C4-2B (cell line): ENCODE results near the gene EPHB3.

Experiments used
- H3K27ac ChIP-seq: fragments of 450-650 bp; 2 replicates; pipeline ENCODE4 v1.5.1; 2017
- ZFX ChIP-seq: fragments of 450-650 bp; IDR thresholded peaks from 2 replicates; pipeline ENCODE4 v1.6.1; 2017
- TF ChIP-seq, protein P1 (sequence below): fragments of 450-650 bp; conservative IDR thresholded peaks from 2 replicates; pipeline ENCODE4 v1.5.1; 2017; ENCODE audit warnings: mild to moderate bottlenecking

EPHB3 gene

DNA sequence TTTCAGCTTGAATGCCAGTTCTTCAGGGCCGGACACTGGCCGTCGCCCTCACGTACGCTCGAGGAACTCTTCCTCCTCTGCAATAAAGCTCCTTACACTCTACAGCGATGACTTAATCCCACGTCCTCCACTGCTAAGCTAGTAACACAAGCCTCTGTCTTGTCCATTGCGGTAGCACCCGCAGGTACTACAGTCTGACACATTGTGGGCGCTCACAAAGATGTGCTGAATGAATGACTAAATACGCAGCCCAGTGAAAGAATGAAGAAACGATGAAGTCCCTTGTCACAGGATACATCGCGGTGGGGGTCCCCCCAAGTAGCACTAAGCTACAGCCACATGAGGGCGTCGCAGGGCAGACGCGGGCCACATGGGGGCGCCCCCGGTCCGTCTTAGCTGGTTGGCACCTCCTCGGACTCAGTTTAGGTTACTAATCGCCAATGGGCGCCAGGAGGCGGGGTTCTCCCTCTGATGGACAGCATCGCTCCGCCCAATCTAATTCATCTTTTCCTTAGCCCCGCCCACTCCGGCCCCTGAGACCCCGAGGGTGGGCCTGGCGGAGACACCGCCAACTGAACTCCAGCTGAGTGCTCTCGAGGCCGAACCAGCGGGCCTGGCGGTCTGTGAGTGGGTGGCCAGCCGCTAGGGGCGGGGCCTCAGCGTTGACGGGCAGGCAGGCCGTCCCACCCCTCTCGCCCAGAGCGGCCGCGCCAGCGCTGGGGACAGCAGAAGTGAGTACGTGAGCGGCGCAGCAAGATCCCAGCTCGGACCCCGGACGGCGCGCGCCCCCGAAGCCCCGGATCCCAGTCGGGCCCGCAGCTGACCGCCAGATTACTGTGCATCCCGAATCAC is at the start of gene EPHB3:
Gene EPHB3, plus strand, starts transcription at position 725 of the 852 bp plus-strand sequence. CDS start 451 bp downstream, outside the sequence.
- no peak for TF ChIP-seq ZFX
- TF ChIP-seq, protein P1, sequence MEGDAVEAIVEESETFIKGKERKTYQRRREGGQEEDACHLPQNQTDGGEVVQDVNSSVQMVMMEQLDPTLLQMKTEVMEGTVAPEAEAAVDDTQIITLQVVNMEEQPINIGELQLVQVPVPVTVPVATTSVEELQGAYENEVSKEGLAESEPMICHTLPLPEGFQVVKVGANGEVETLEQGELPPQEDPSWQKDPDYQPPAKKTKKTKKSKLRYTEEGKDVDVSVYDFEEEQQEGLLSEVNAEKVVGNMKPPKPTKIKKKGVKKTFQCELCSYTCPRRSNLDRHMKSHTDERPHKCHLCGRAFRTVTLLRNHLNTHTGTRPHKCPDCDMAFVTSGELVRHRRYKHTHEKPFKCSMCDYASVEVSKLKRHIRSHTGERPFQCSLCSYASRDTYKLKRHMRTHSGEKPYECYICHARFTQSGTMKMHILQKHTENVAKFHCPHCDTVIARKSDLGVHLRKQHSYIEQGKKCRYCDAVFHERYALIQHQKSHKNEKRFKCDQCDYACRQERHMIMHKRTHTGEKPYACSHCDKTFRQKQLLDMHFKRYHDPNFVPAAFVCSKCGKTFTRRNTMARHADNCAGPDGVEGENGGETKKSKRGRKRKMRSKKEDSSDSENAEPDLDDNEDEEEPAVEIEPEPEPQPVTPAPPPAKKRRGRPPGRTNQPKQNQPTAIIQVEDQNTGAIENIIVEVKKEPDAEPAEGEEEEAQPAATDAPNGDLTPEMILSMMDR: peak; percentile 100
- peak within 1 kb of the TSS; percentile 54 for H3K27ac ChIP-seq

DNA sequence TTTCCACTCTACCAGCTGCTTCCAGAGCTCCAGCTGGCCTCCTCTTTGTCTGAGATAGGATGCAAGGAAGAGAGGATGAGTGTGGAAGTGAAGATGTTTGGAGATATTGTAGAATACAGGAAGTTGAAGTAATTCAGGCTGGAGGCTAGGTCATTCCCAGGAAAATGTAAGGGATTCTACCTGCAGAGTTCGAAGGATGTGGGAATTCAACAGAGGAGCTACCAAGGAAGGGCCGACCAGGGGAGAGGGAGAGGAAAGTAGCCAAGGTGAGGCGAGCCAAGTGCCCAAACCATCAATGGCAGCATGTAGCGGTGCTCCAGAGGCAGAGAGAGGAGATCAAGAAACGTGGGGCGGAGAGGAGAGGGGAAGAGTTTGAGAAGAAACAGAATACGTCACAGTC is 49.0 kb upstream of the EPHB3 start:
- TF ChIP-seq, protein P1: no peak
- no peak for TF ChIP-seq ZFX
- no peak overlapping the region for H3K27ac ChIP-seq

- no peak overlapping the region for H3K27ac ChIP-seq
- TF ChIP-seq ZFX: no peak
- TF ChIP-seq, protein P1: peak; percentile 97
Observed at GRCh38 chr3:184513276-184514170, 48.1 kb upstream of the EPHB3 start.

- no peak overlapping the region for H3K27ac ChIP-seq
- TF ChIP-seq, protein P1: no peak
- no peak for TF ChIP-seq ZFX
Observed at GRCh38 chr3:184514171-184514490, 47.5 kb upstream of the EPHB3 start.

DNA sequence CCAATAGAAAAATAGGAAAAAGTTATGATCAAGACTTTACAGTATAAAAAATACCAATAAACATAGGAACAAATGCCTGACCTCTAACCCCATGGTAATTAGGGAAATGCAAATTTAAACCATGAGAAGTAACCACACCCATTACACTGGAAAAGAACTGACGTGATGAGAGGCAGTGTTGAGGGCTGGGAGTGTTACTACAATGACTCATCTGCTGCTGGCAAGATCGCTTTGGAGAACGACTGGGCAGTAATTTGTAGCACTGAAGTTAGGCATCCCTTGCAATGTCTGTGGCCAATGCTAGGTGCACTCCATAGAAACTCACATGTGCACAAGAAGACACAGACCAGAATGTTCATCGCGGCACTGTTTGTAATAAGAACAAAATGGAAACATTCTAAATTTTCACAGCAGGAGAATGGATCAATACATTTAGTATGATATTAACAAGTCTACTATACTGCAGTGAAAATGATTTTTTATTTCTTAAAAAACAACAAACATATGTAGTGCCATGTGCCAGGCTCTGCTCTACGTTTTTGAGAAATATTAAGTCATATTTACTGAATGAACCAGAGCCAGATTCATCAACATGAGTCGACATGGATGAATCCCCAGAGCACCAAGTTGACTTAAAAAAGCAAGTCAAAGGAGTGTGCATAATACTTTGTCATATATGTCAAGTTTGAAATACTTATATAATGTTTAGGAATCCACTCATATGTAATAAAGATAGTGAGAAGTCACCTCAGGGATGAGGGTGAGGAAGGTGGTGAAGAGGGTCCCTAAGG is 37.6 kb upstream of the EPHB3 start:
- H3K27ac ChIP-seq: no peak overlapping the region
- TF ChIP-seq, protein P1: no peak
- TF ChIP-seq ZFX: no peak

GRCh38 chr3:184524981-184525336 is 36.6 kb upstream of the EPHB3 start:
- H3K27ac ChIP-seq: peak overlapping the region; percentile 4; the same call in 1 of the 2 replicates
- no peak for TF ChIP-seq ZFX
- TF ChIP-seq, protein P1: no peak
